Neural progenitor cell (in vitro differentiated cells): ENCODE results near the gene EFNA2.

Experiments used
- CTCF ChIP-seq: fragments of 200-600 bp; sonication (generic); IDR thresholded peaks from 2 replicates; pipeline ENCODE4 v1.5.1; 2017; ENCODE audit warnings: antibody characterized with exemption, mild to moderate bottlenecking
- EZH2 ChIP-seq: fragments of 200-600 bp; sonication (generic); IDR thresholded peaks from 2 replicates; pipeline ENCODE4 v1.6.1; 2017; ENCODE audit warnings: antibody characterized with exemption, mild to moderate bottlenecking, moderate library complexity

- TF ChIP-seq CTCF: no peak
- TF ChIP-seq EZH2: no peak
Measured at GRCh38 chr19:1263188-1263587, 22.5 kb upstream of the EFNA2 start.
